Jurkat, Clone E6-1 (cell line): ENCODE measurements around the gene MATK.

Source experiments
- DNase-seq: peaks from one replicate; pipeline ENCODE4 v3.0.0-alpha.2; 2011; ENCODE audit warnings: low read depth, low spot score
- H3K4me3 ChIP-seq: 2 replicates; pipeline ENCODE4 v1.5.1; 2011; ENCODE audit warnings: mild to moderate bottlenecking, low read length, control low read depth, moderate library complexity

Gene MATK

GRCh38 chr19:3796358-3796757 is 10.2 kb upstream of the MATK start:
- no peak for DNase-seq
- H3K4me3 ChIP-seq = no peak overlapping the region

- DNase-seq = no peak
- no peak overlapping the region for H3K4me3 ChIP-seq
Measured at GRCh38 chr19:3793799-3794198, 7.6 kb upstream of the MATK start.

GRCh38 chr19:3792114-3792513 is 5.9 kb upstream of the MATK start:
- DNase-seq = no peak
- H3K4me3 ChIP-seq = no peak overlapping the region

- DNase-seq = no peak
- H3K4me3 ChIP-seq = no peak overlapping the region
Measured at GRCh38 chr19:3790941-3791340, 4.8 kb upstream of the MATK start.

- no peak for DNase-seq
Measured at GRCh38 chr19:3790209-3790734, 4.1 kb upstream of the MATK start.

GRCh38 chr19:3788996-3789778 is 3.0 kb upstream of the MATK start:
- DNase-seq = no peak
- no peak overlapping the region for H3K4me3 ChIP-seq

More at GRCh38 chr19:3790209-3790734, 4.1 kb upstream of the MATK start:
- no peak overlapping the region for H3K4me3 ChIP-seq

GRCh38 chr19:3785451-3785937 is 687 bp downstream of the MATK start:
- no peak for DNase-seq
- H3K4me3 ChIP-seq = no peak overlapping the region

GRCh38 chr19:3784607-3785450 is 1.4 kb downstream of the MATK start:
- no peak for DNase-seq

GRCh38 chr19:3783660-3784584 is 2.3 kb downstream of the MATK start:
- no peak for DNase-seq
- no peak overlapping the region for H3K4me3 ChIP-seq

More at GRCh38 chr19:3784607-3785450, 1.4 kb downstream of the MATK start:
- H3K4me3 ChIP-seq = no peak overlapping the region

GRCh38 chr19:3782903-3783302 is 3.3 kb downstream of the MATK start:
- no peak overlapping the region for H3K4me3 ChIP-seq
- no peak for DNase-seq

- no peak overlapping the region for H3K4me3 ChIP-seq
- DNase-seq = no peak
Measured at GRCh38 chr19:3782330-3782729, 3.9 kb downstream of the MATK start.

- DNase-seq = no peak
- H3K4me3 ChIP-seq = no peak overlapping the region
Measured at GRCh38 chr19:3781603-3782002, 4.6 kb downstream of the MATK start.

GRCh38 chr19:3780786-3781304 is 5.3 kb downstream of the MATK start:
- H3K4me3 ChIP-seq = no peak overlapping the region

GRCh38 chr19:3778899-3779723 is 7.1 kb downstream of the MATK start:
- DNase-seq = no peak
- H3K4me3 ChIP-seq = no peak overlapping the region

More at GRCh38 chr19:3780786-3781304, 5.3 kb downstream of the MATK start:
- DNase-seq = no peak

- DNase-seq = no peak
- no peak overlapping the region for H3K4me3 ChIP-seq
Measured at GRCh38 chr19:3778104-3778867, 7.9 kb downstream of the MATK start.

- no peak overlapping the region for H3K4me3 ChIP-seq
- no peak for DNase-seq
Measured at GRCh38 chr19:3776479-3777040, 9.6 kb downstream of the MATK start.

GRCh38 chr19:3775831-3776230 is 10.3 kb downstream of the MATK start:
- no peak overlapping the region for H3K4me3 ChIP-seq
- no peak for DNase-seq
